ENCODE results near the gene SP140. TPM values are rescaled to one million over a fixed set of nuclear protein-coding genes. Genes with fewer than 3 reads are reported as not detected.

The SP140 gene
- 0.10 to 0.45 TPM (median 0.16 TPM) in 3 of 5 replicates, not detected in the others for total RNA-seq (2022; extraction: Qiagen RNA extraction)

GRCh38 chr2:230225486-230225885, at the start of gene SP140:
SP140 (plus strand) TSS chr2:230225736; CDS start chr2:230225845, 109 bp downstream.

GRCh38 chr2:230219419-230220331, 5.9 kb upstream of the SP140 start, which contains the start of gene SP110:
SP110 (minus strand) TSS chr2:230219984; CDS start chr2:230216927, 3,057 bp downstream.

GRCh38 chr2:230326453-230327417, 101.2 kb downstream of the SP140 start, which contains the start of gene SP140L:
SP140L (plus strand) TSS chr2:230327193; CDS start chr2:230327270, 77 bp downstream.

Other genes with a start within 250 kb of the SP140 start
- 0.58 to 1.3 TPM (median 1.2 TPM) in 5 replicates for gene SLC16A14, start 156.8 kb upstream of the SP140 start, total RNA-seq (2022; extraction: Qiagen RNA extraction)
- 5.1 to 7.8 TPM (median 7.0 TPM) in 5 replicates for gene SP110, start 5.8 kb upstream of the SP140 start, total RNA-seq (2022; extraction: Qiagen RNA extraction)
- gene SP140L, start 101.5 kb downstream of the SP140 start, total RNA-seq (2022; extraction: Qiagen RNA extraction): 3.2 to 3.8 TPM (median 3.6 TPM) in 5 replicates
- gene SP100, start 190.5 kb downstream of the SP140 start, total RNA-seq (2022; extraction: Qiagen RNA extraction): 24.8 to 31.5 TPM (median 28.7 TPM) in 5 replicates